ENCODE results near the gene SDK2.
"Not testable (repeated sequence)": the region's sequence is repeated elsewhere in the genome, so short reads cannot be mapped to it uniquely, and the experiment has no call there.

Gene SDK2

GRCh38 chr17:73459980-73460379 lies 184.3 kb downstream of the SDK2 start:
- Histone ChIP-seq H3K27ac (replicated peaks) (no peak overlapping the region), H3K4me3 (replicated peaks; ENCODE audit: insufficient read depth, low read length) (no peak overlapping the region), H3K27me3 (ENCODE audit: insufficient read depth, poor library complexity, severe bottlenecking) (no peaks in the 10 kb centered on the region)
- no peak for DNase-seq (ENCODE audit: low read depth in 1 of 2, low spot score in 1 of 2)
- TF ChIP-seq, protein P1, sequence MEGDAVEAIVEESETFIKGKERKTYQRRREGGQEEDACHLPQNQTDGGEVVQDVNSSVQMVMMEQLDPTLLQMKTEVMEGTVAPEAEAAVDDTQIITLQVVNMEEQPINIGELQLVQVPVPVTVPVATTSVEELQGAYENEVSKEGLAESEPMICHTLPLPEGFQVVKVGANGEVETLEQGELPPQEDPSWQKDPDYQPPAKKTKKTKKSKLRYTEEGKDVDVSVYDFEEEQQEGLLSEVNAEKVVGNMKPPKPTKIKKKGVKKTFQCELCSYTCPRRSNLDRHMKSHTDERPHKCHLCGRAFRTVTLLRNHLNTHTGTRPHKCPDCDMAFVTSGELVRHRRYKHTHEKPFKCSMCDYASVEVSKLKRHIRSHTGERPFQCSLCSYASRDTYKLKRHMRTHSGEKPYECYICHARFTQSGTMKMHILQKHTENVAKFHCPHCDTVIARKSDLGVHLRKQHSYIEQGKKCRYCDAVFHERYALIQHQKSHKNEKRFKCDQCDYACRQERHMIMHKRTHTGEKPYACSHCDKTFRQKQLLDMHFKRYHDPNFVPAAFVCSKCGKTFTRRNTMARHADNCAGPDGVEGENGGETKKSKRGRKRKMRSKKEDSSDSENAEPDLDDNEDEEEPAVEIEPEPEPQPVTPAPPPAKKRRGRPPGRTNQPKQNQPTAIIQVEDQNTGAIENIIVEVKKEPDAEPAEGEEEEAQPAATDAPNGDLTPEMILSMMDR (IDR thresholded peaks at IDR 0.05; ENCODE audit: insufficient read depth, low read length): no peak
- TF ChIP-seq POLR2AphosphoS5 (IDR thresholded peaks at IDR 0.05; ENCODE audit: low read depth): no peak
- no peak for TF ChIP-seq GABPA (IDR thresholded peaks at IDR 0.05; ENCODE audit: low read depth)
- TF ChIP-seq, protein P2, sequence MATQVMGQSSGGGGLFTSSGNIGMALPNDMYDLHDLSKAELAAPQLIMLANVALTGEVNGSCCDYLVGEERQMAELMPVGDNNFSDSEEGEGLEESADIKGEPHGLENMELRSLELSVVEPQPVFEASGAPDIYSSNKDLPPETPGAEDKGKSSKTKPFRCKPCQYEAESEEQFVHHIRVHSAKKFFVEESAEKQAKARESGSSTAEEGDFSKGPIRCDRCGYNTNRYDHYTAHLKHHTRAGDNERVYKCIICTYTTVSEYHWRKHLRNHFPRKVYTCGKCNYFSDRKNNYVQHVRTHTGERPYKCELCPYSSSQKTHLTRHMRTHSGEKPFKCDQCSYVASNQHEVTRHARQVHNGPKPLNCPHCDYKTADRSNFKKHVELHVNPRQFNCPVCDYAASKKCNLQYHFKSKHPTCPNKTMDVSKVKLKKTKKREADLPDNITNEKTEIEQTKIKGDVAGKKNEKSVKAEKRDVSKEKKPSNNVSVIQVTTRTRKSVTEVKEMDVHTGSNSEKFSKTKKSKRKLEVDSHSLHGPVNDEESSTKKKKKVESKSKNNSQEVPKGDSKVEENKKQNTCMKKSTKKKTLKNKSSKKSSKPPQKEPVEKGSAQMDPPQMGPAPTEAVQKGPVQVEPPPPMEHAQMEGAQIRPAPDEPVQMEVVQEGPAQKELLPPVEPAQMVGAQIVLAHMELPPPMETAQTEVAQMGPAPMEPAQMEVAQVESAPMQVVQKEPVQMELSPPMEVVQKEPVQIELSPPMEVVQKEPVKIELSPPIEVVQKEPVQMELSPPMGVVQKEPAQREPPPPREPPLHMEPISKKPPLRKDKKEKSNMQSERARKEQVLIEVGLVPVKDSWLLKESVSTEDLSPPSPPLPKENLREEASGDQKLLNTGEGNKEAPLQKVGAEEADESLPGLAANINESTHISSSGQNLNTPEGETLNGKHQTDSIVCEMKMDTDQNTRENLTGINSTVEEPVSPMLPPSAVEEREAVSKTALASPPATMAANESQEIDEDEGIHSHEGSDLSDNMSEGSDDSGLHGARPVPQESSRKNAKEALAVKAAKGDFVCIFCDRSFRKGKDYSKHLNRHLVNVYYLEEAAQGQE (IDR thresholded peaks at IDR 0.05; ENCODE audit: insufficient replicate concordance, low read depth): no peak
- no peak for TF ChIP-seq SPI1 (IDR thresholded peaks at IDR 0.05; ENCODE audit: borderline replicate concordance, low read depth)

DNA sequence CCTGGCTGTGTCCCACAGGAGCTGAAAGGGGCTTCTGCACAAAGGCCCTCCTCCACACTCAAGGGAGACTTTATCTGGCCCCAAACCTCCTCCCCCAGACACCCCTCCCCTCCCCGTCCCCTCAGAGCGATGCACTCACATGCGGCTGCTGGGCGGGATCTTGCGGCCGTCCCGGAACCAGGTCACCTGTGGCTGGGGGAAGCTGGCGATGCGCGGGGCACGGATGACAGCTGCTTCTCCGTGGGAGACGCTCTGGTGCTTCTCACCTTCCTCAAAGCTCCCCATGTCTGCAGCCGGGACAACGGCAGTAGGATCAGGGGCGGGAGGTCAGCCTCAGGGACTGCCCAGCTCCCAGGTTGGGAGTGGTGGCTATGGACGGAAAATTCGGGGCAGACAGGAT lies 188.5 kb downstream of the SDK2 start:
- no peak overlapping the region for H3K27ac ChIP-seq (replicated peaks)
- TF ChIP-seq, protein P2 (IDR thresholded peaks at IDR 0.05; ENCODE audit: insufficient replicate concordance, low read depth): no peak
- TF ChIP-seq, protein P1 (IDR thresholded peaks at IDR 0.05; ENCODE audit: insufficient read depth, low read length): no peak
- no peak for TF ChIP-seq POLR2AphosphoS5 (IDR thresholded peaks at IDR 0.05; ENCODE audit: low read depth)
- no peak for TF ChIP-seq SPI1 (IDR thresholded peaks at IDR 0.05; ENCODE audit: borderline replicate concordance, low read depth)
- no peak for TF ChIP-seq GABPA (IDR thresholded peaks at IDR 0.05; ENCODE audit: low read depth)
- H3K27me3 ChIP-seq (ENCODE audit: insufficient read depth, poor library complexity, severe bottlenecking): no peaks in the 10 kb centered on the region
- no peak overlapping the region for H3K4me3 ChIP-seq (replicated peaks; ENCODE audit: insufficient read depth, low read length)
- DNase-seq (ENCODE audit: low read depth in 1 of 2, low spot score in 1 of 2): no peak

GRCh38 chr17:73455050-73455687 lies 189.1 kb downstream of the SDK2 start:
- DNase-seq (ENCODE audit: low read depth in 1 of 2, low spot score in 1 of 2): no peak
- H3K27ac ChIP-seq (replicated peaks): no peak overlapping the region
- H3K4me3 ChIP-seq (replicated peaks; ENCODE audit: insufficient read depth, low read length): no peak overlapping the region
- no peak for TF ChIP-seq POLR2AphosphoS5 (IDR thresholded peaks at IDR 0.05; ENCODE audit: low read depth)
- no peak for TF ChIP-seq SPI1 (IDR thresholded peaks at IDR 0.05; ENCODE audit: borderline replicate concordance, low read depth)
- no peak for TF ChIP-seq GABPA (IDR thresholded peaks at IDR 0.05; ENCODE audit: low read depth)
- TF ChIP-seq, protein P1 (IDR thresholded peaks at IDR 0.05; ENCODE audit: insufficient read depth, low read length): no peak
- TF ChIP-seq, protein P2 (IDR thresholded peaks at IDR 0.05; ENCODE audit: insufficient replicate concordance, low read depth): no peak
- no peaks in the 10 kb centered on the region for H3K27me3 ChIP-seq (ENCODE audit: insufficient read depth, poor library complexity, severe bottlenecking)

DNA sequence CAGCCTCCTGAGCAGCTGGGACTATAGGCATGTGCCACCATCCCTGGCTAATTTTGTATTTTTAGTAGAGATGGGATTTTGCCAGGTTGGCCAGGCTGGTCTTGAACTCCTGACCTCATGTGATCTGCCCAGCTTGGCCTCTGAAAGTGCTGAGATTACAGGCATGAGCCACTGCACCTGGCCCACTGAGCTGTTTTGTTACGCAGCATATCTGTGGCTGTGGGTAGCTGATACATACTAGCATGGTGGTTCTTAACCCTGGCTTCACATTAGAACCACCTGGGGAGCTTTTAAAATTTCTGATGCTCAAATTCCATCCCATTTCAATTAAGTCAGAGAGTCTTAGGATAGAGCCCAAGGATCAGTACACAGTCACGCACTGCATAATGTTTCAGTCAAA lies 190.8 kb downstream of the SDK2 start:
- H3K4me3 ChIP-seq (replicated peaks; ENCODE audit: insufficient read depth, low read length); DNase-seq (ENCODE audit: low read depth in 1 of 2, low spot score in 1 of 2); H3K27me3 ChIP-seq (ENCODE audit: insufficient read depth, poor library complexity, severe bottlenecking); H3K27ac ChIP-seq (replicated peaks): not testable (repeated sequence)
